MM.1S (cell line): ENCODE data around the gene PPP3R2.

Source experiments
- DNase-seq: peaks from one replicate; pipeline ENCODE4 v3.0.0-alpha.2; 2015
- H2AFZ ChIP-seq: fragments of 300-600 bp; sonication (generic); 2 replicates; pipeline ENCODE4 v1.6.0; 2016; ENCODE audit warnings: antibody characterized with exemption, low read length
- H3F3A ChIP-seq: fragments of 300-600 bp; sonication (generic); 2 replicates; pipeline ENCODE4 v1.6.1; 2016; ENCODE audit warnings: mild to moderate bottlenecking, antibody characterized with exemption, low read length, moderate library complexity, mixed read lengths; ENCODE audit not compliant: insufficient read depth
- H3K27ac ChIP-seq: fragments of 300-600 bp; sonication (generic); 2 replicates; pipeline ENCODE4 v1.5.1; 2016; ENCODE audit warnings: mild to moderate bottlenecking, low read length
- H3K27me3 ChIP-seq: fragments of 300-600 bp; sonication (generic); replicated peaks from 2 replicates; pipeline ENCODE4 v1.6.0; 2016; ENCODE audit warnings: low read length; ENCODE audit not compliant: insufficient read depth
- H3K36me3 ChIP-seq: fragments of 300-600 bp; sonication (generic); replicated peaks from 2 replicates; pipeline ENCODE4 v1.6.1; 2016; ENCODE audit warnings: mild to moderate bottlenecking, low read length, mixed read lengths; ENCODE audit not compliant: insufficient read depth
- H3K4me1 ChIP-seq: fragments of 300-600 bp; sonication (generic); 2 replicates; pipeline ENCODE4 v1.6.1; 2016; ENCODE audit warnings: low read length, mixed read lengths
- H3K4me2 ChIP-seq: fragments of 300-600 bp; sonication (generic); 2 replicates; pipeline ENCODE4 v1.6.0; 2016; ENCODE audit warnings: low read depth, low read length
- H3K4me3 ChIP-seq: fragments of 300-600 bp; sonication (generic); 2 replicates; pipeline ENCODE4 v1.5.1; 2016; ENCODE audit warnings: low read length, mixed read lengths
- H3K79me2 ChIP-seq: fragments of 300-600 bp; sonication (generic); 2 replicates; pipeline ENCODE4 v1.6.1; 2016; ENCODE audit warnings: mixed run types, low read length, mixed read lengths
- H3K9ac ChIP-seq: fragments of 300-600 bp; sonication (generic); 2 replicates; pipeline ENCODE4 v1.6.1; 2016; ENCODE audit warnings: low read length, mixed read lengths
- H3K9me2 ChIP-seq: fragments of 300-600 bp; sonication (generic); replicated peaks from 2 replicates; pipeline ENCODE4 v1.6.1; 2016; ENCODE audit warnings: mild to moderate bottlenecking, low read length, mixed read lengths; ENCODE audit not compliant: insufficient read depth
- H3K9me3 ChIP-seq: fragments of 300-600 bp; sonication (generic); replicated peaks from 2 replicates; pipeline ENCODE4 v1.6.1; 2016; ENCODE audit warnings: mild to moderate bottlenecking, low read length, mixed read lengths; ENCODE audit not compliant: insufficient read depth
- H4K20me1 ChIP-seq: fragments of 300-600 bp; sonication (generic); 2 replicates; pipeline ENCODE4 v1.6.1; 2016; ENCODE audit warnings: mild to moderate bottlenecking, low read length, moderate library complexity, mixed read lengths; ENCODE audit not compliant: insufficient read depth
- CTCF ChIP-seq: fragments of 300-600 bp; sonication (generic); IDR thresholded peaks from 2 replicates; pipeline ENCODE4 v1.5.1; 2016; ENCODE audit warnings: antibody characterized with exemption, low read length, mixed read lengths
- EZH2 ChIP-seq: fragments of 300-600 bp; sonication (generic); optimal IDR thresholded peaks from 2 replicates; pipeline ENCODE3; 2017; ENCODE audit warnings: low read depth, mild to moderate bottlenecking, antibody characterized with exemption, low read length, mixed read lengths
- EZH2phosphoT487 ChIP-seq: fragments of 300-600 bp; sonication (generic); IDR thresholded peaks from 2 replicates; pipeline ENCODE4 v1.6.1; 2018; ENCODE audit warnings: antibody characterized with exemption, low read length

Gene PPP3R2

GRCh38 chr9:101574731-101575333 lies 19.9 kb downstream of the PPP3R2 start:
- DNase-seq, result no peak
- Histone ChIP-seq H3K27ac (no peak overlapping the region), H3K36me3 (no peaks in the 10 kb centered on the region), H3K9ac (no peak overlapping the region), H3F3A (no peaks in the 10 kb centered on the region), H3K27me3 (no peaks in the 10 kb centered on the region), H3K9me3 (no peaks in the 10 kb centered on the region), H3K4me2 (no peak overlapping the region), H2AFZ (no peak overlapping the region), H3K4me3 (no peak overlapping the region), H3K9me2 (no peaks in the 10 kb centered on the region), H4K20me1 (no peaks in the 10 kb centered on the region), H3K79me2 (no peaks in the 10 kb centered on the region), H3K4me1 (no peaks in the 10 kb centered on the region)
- no peak for TF ChIP-seq EZH2
- no peak for TF ChIP-seq EZH2phosphoT487
- TF ChIP-seq CTCF, result no peak

- Histone ChIP-seq H3K9ac (no peak overlapping the region), H3K4me3 (no peak overlapping the region), H3K27me3 (no peaks in the 10 kb centered on the region), H3K36me3 (no peaks in the 10 kb centered on the region), H3K9me2 (no peaks in the 10 kb centered on the region), H3K79me2 (no peaks in the 10 kb centered on the region), H3K4me1 (no peaks in the 10 kb centered on the region), H3F3A (no peaks in the 10 kb centered on the region), H4K20me1 (no peaks in the 10 kb centered on the region), H3K27ac (no peak overlapping the region), H3K9me3 (no peaks in the 10 kb centered on the region), H3K4me2 (no peak overlapping the region), H2AFZ (no peak overlapping the region)
- no peak for DNase-seq
- TF ChIP-seq EZH2phosphoT487 (no peak), EZH2 (no peak), CTCF (no peak)
These were observed 22.5 kb downstream of the PPP3R2 start for GRCh38 chr9:101572316-101572715.

GRCh38 chr9:101571114-101571513 lies 23.7 kb downstream of the PPP3R2 start:
- TF ChIP-seq EZH2phosphoT487 (no peak), CTCF (no peak), EZH2 (no peak)
- H3K4me1 ChIP-seq, result no peaks in the 10 kb centered on the region
- H3K79me2 ChIP-seq, result no peaks in the 10 kb centered on the region
- H3K4me2 ChIP-seq, result no peak overlapping the region
- H3K27ac ChIP-seq, result no peak overlapping the region
- no peaks in the 10 kb centered on the region for H3K9me2 ChIP-seq
- no peaks in the 10 kb centered on the region for H3K36me3 ChIP-seq
- no peak overlapping the region for H3K9ac ChIP-seq
- H3K4me3 ChIP-seq, result no peak overlapping the region
- DNase-seq, result no peak
- no peaks in the 10 kb centered on the region for H3F3A ChIP-seq
- no peaks in the 10 kb centered on the region for H3K27me3 ChIP-seq
- no peaks in the 10 kb centered on the region for H4K20me1 ChIP-seq
- no peaks in the 10 kb centered on the region for H3K9me3 ChIP-seq
- no peak overlapping the region for H2AFZ ChIP-seq
